ENCODE data around the gene CTBP1. TPM values are rescaled to one million over a fixed set of nuclear protein-coding genes. Genes with fewer than 3 reads are reported as not detected.

The CTBP1 gene
- total RNA-seq, 1 experiment from 2014 or later: 135 TPM

DNA sequence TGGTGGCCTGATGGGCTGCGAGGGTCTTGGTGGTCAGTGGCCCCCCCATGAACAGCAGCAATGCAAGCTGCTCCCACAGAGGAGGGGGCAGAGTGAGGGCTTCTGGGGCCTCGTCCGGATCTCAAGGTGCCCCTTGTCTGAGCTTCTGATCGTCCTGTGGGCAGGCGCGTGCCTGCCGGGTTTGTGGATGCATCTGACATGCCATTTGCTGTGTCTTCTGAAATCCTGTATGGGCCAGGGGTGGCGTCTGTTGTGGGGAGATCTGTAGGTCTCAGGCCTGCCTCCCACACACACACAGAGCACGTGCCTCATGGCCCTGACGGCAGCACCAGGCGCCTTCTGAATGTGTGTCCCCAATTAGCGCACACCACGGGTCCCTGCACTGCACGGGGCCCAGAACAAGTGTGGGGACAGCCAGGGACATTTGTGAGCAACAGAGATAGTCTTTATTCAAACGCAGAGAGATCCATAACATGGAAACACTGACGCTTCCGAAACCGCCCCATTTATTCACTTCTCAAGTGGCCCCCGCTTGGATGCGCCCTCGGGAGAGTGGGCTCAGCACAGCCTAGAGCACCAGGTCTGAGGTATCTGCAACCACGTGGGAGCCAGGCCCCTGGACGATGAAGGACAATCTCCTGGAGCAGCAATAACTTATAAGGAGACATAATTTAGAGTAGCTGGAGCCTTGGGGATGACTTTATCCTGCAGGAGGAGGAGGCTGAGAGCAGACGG lies 82.3 kb downstream of the CTBP1 start:
- no peak for DNase-seq (ENCODE audit: extremely low read depth, low read depth)

DNA sequence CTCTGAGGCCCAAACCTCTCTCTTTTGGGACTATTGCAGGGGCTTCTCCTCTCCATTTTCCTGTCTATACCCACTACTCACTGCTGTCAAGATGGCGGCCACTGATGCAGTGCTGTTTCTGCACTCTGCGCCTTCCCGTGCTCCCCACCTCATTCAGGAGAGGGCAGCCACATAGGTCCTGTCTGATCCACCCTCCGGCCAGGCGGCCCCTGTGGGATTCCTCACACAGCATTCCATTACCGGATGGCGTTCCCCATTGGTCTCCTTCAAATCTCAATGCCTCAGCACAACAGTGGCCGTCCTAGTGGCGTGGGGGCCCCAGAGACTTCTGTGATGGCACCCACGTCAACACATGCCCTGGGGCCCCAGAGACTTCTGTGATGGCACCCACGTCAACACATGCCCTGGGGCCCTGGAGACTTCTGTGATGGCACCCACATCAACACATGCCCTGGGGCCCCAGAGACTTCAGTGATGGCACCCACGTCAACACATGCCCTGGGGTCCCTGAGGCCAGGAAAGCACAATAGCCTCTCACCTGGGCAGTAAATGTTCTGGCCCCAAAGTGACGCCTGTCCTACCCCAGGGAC lies 83.9 kb downstream of the CTBP1 start:
- DNase-seq (ENCODE audit: extremely low read depth, low read depth): no peak

DNA sequence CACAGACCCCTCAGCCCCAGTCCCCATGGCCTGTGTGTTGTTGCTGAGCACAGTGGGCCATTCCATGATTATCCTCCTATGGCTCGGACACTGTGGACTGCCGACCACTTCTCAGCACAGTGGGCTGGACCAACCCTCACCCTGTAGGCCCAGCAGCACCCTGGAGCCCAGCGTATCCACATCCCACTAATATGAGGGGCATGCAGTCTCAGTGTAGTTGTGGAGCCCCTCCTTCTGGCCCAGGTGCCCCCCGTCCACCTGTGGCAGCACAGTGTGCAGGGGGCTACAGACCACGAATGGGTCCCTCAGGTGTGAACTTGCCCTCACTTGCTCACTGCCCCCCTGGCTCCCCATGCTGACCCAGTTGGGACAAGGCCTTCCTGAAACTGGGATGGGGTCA lies 84.5 kb downstream of the CTBP1 start:
- DNase-seq (ENCODE audit: extremely low read depth, low read depth): no peak

DNA sequence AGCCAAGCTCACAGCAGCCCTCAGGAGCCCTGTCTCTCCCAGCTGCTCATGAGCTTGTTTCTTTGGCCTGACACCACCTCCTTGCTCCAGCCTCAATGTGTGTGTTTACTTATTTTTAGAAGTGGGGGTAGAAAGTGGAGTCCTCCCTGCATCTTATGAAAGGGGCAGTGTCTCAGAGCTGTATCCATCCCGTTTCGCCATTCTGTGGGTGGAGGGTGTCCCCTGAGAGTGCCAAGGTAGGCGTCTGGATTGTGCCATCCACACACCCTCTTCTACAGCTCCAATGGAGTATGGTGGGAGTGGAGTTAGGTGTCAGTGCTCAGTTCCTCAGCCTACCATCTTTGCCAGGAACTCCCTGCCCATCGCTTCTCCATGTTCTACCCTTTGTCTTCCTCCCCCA lies 84.9 kb downstream of the CTBP1 start:
- no peak for DNase-seq (ENCODE audit: extremely low read depth, low read depth)

Other genes starting within 250 kb of the CTBP1 start
- gene FGFRL1, start 237.5 kb downstream of the CTBP1 start, total RNA-seq (2014; rRNA removed; shearing (Covaris generic)): 16.8 and 21.7 TPM in 2 replicates
- gene RNF212, start 135.6 kb downstream of the CTBP1 start, total RNA-seq (2014; rRNA removed; shearing (Covaris generic)): 9.9 and 13.3 TPM in 2 replicates
- gene SPON2, start 76.5 kb downstream of the CTBP1 start, total RNA-seq (2014; rRNA removed; shearing (Covaris generic)): 0.17 TPM in 1 of 2 replicates, not detected in the other
- 29.9 and 32.7 TPM in 2 replicates for gene MAEA, start 40.8 kb upstream of the CTBP1 start, total RNA-seq (2014; rRNA removed; shearing (Covaris generic))
- 5.0 and 7.7 TPM in 2 replicates for gene UVSSA, start 98.1 kb upstream of the CTBP1 start, total RNA-seq (2014; rRNA removed; shearing (Covaris generic))
- not detected in 2 replicates for gene NKX1-1, start 157.3 kb upstream of the CTBP1 start, total RNA-seq (2014; rRNA removed; shearing (Covaris generic))

Data from NCI-H460 (cell line).